ENCODE data around the gene PERM1.

The PERM1 gene

GRCh38 chr1:945688-946556 lies 36.0 kb downstream of the PERM1 start:
- Histone ChIP-seq H3K9ac (ENCODE audit: low read length) (no peak overlapping the region), H3K36me3 (ENCODE audit: low read length) (no peaks in the 10 kb centered on the region), H4K20me1 (ENCODE audit: low read depth, low read length) (no peaks in the 10 kb centered on the region), H3K9me3 (ENCODE audit: insufficient read depth, low read length) (no peaks in the 10 kb centered on the region), H3K27me3 (ENCODE audit: low read length) (no peaks in the 10 kb centered on the region), H3K4me3 (ENCODE audit: insufficient read depth, low read length, poor library complexity, severe bottlenecking) (no peak overlapping the region), H3K27ac (ENCODE audit: low read depth, low read length) (no peak overlapping the region), H3F3A (ENCODE audit: insufficient read depth) (no peaks in the 10 kb centered on the region), H2AFZ (ENCODE audit: low read depth, low read length, severe bottlenecking) (no peak overlapping the region), H3K4me2 (ENCODE audit: low read depth, low read length, poor library complexity, severe bottlenecking) (no peak overlapping the region), H3K79me2 (ENCODE audit: insufficient read depth, low read length) (no peaks in the 10 kb centered on the region), H3K9me2 (replicated peaks; ENCODE audit: insufficient read depth, low read length) (no peaks in the 10 kb centered on the region)
- no peak for TF ChIP-seq EZH2phosphoT487 (conservative IDR thresholded peaks at IDR 0.05; ENCODE audit: low read length)
- no peak for TF ChIP-seq CTCF (IDR thresholded peaks at IDR 0.05; ENCODE audit: insufficient read depth, low read length, poor library complexity, severe bottlenecking)

GRCh38 chr1:944341-945325 lies 37.3 kb downstream of the PERM1 start:
- H3F3A ChIP-seq (ENCODE audit: insufficient read depth), result no peaks in the 10 kb centered on the region
- H2AFZ ChIP-seq (ENCODE audit: low read depth, low read length, severe bottlenecking), result no peak overlapping the region
- no peak overlapping the region for H3K4me2 ChIP-seq (ENCODE audit: low read depth, low read length, poor library complexity, severe bottlenecking)
- no peaks in the 10 kb centered on the region for H3K79me2 ChIP-seq (ENCODE audit: insufficient read depth, low read length)
- no peak overlapping the region for H3K9ac ChIP-seq (ENCODE audit: low read length)
- H3K9me3 ChIP-seq (ENCODE audit: insufficient read depth, low read length), result no peaks in the 10 kb centered on the region
- H4K20me1 ChIP-seq (ENCODE audit: low read depth, low read length), result no peaks in the 10 kb centered on the region
- no peak overlapping the region for H3K27ac ChIP-seq (ENCODE audit: low read depth, low read length)
- no peaks in the 10 kb centered on the region for H3K9me2 ChIP-seq (replicated peaks; ENCODE audit: insufficient read depth, low read length)
- H3K36me3 ChIP-seq (ENCODE audit: low read length), result no peaks in the 10 kb centered on the region
- H3K27me3 ChIP-seq (ENCODE audit: low read length), result no peaks in the 10 kb centered on the region
- no peak overlapping the region for H3K4me3 ChIP-seq (ENCODE audit: insufficient read depth, low read length, poor library complexity, severe bottlenecking)
- no peak for TF ChIP-seq CTCF (IDR thresholded peaks at IDR 0.05; ENCODE audit: insufficient read depth, low read length, poor library complexity, severe bottlenecking)
- TF ChIP-seq EZH2phosphoT487 (conservative IDR thresholded peaks at IDR 0.05; ENCODE audit: low read length), result no peak

- no peaks in the 10 kb centered on the region for H3K9me3 ChIP-seq (ENCODE audit: insufficient read depth, low read length)
- no peak overlapping the region for H2AFZ ChIP-seq (ENCODE audit: low read depth, low read length, severe bottlenecking)
- no peaks in the 10 kb centered on the region for H3F3A ChIP-seq (ENCODE audit: insufficient read depth)
- H3K4me2 ChIP-seq (ENCODE audit: low read depth, low read length, poor library complexity, severe bottlenecking), result no peak overlapping the region
- H3K27me3 ChIP-seq (ENCODE audit: low read length), result no peaks in the 10 kb centered on the region
- no peaks in the 10 kb centered on the region for H4K20me1 ChIP-seq (ENCODE audit: low read depth, low read length)
- TF ChIP-seq CTCF (IDR thresholded peaks at IDR 0.05; ENCODE audit: insufficient read depth, low read length, poor library complexity, severe bottlenecking) (no peak), EZH2phosphoT487 (conservative IDR thresholded peaks at IDR 0.05; ENCODE audit: low read length) (no peak)
- H3K9me2 ChIP-seq (replicated peaks; ENCODE audit: insufficient read depth, low read length), result no peaks in the 10 kb centered on the region
- no peak overlapping the region for H3K27ac ChIP-seq (ENCODE audit: low read depth, low read length)
- no peaks in the 10 kb centered on the region for H3K36me3 ChIP-seq (ENCODE audit: low read length)
- H3K79me2 ChIP-seq (ENCODE audit: insufficient read depth, low read length), result no peaks in the 10 kb centered on the region
- no peak overlapping the region for H3K4me3 ChIP-seq (ENCODE audit: insufficient read depth, low read length, poor library complexity, severe bottlenecking)
- no peak overlapping the region for H3K9ac ChIP-seq (ENCODE audit: low read length)
Observed at GRCh38 chr1:943545-944340, 38.1 kb downstream of the PERM1 start.

Measured in SU-DHL-6 (cell line).